ENCODE measurements around the gene POLH.

GRCh38 chr6:43629104-43629504 is 53.1 kb downstream of the POLH start, which contains the start of gene GTPBP2:
- TF ChIP-seq, protein P1, sequence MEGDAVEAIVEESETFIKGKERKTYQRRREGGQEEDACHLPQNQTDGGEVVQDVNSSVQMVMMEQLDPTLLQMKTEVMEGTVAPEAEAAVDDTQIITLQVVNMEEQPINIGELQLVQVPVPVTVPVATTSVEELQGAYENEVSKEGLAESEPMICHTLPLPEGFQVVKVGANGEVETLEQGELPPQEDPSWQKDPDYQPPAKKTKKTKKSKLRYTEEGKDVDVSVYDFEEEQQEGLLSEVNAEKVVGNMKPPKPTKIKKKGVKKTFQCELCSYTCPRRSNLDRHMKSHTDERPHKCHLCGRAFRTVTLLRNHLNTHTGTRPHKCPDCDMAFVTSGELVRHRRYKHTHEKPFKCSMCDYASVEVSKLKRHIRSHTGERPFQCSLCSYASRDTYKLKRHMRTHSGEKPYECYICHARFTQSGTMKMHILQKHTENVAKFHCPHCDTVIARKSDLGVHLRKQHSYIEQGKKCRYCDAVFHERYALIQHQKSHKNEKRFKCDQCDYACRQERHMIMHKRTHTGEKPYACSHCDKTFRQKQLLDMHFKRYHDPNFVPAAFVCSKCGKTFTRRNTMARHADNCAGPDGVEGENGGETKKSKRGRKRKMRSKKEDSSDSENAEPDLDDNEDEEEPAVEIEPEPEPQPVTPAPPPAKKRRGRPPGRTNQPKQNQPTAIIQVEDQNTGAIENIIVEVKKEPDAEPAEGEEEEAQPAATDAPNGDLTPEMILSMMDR (conservative IDR thresholded peaks at IDR 0.05; ENCODE audit: low read depth, low read length), result no peak
- no peak for TF ChIP-seq EZH2 (IDR thresholded peaks at IDR 0.05; ENCODE audit: borderline replicate concordance, low read depth, low read length, poor library complexity, severe bottlenecking)
